ENCODE data around the gene KAT2A. TPM values are rescaled to one million over a fixed set of nuclear protein-coding genes. Genes with fewer than 3 reads are reported as not detected.

The KAT2A gene
- total RNA-seq, 1 donor from 2014 or later, result 86.2 TPM

DNA sequence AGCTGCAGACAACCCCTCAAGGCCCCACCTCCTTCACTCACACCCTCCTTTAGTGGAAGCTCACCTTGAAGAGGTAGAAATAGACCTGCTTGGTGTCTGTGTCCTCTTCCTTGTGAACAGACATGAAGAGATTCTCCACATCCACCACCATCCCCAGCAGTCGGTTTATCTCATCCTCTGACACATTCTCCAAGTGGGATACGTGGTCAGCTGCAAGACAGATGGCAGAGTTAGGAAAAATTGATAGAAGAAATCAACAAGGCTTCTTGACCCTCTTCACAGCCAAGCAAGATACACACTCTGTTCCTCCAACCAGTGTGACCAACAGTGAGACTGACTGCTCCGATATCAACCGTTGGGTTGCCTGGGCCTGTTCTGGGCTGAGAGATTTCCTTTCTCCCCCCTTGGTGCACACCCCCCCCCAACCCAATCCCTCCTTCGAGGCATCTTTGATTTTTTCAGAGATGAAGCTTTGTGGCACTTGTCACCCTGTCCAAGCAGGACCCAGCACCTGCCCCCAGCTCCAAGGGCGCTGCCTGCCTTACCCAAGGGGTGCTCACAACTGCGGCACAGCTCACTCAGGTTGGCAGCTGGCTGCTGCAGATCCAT, 902 bp downstream of the KAT2A start:
- no peak for DNase-seq (ENCODE audit: low spot score in 2 of 2, unreplicated experiment in 2 of 2)
- H3K9me3 Mint-ChIP-seq, result no peaks in the 10 kb centered on the region
- TF ChIP-seq, protein P1, sequence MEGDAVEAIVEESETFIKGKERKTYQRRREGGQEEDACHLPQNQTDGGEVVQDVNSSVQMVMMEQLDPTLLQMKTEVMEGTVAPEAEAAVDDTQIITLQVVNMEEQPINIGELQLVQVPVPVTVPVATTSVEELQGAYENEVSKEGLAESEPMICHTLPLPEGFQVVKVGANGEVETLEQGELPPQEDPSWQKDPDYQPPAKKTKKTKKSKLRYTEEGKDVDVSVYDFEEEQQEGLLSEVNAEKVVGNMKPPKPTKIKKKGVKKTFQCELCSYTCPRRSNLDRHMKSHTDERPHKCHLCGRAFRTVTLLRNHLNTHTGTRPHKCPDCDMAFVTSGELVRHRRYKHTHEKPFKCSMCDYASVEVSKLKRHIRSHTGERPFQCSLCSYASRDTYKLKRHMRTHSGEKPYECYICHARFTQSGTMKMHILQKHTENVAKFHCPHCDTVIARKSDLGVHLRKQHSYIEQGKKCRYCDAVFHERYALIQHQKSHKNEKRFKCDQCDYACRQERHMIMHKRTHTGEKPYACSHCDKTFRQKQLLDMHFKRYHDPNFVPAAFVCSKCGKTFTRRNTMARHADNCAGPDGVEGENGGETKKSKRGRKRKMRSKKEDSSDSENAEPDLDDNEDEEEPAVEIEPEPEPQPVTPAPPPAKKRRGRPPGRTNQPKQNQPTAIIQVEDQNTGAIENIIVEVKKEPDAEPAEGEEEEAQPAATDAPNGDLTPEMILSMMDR (IDR thresholded peaks at IDR 0.05; ENCODE audit: unreplicated experiment), result no peak
- peaks cover 17% of the 10 kb centered on the region for H3K36me3 Mint-ChIP-seq
- no peaks in the 10 kb centered on the region for H3K27me3 Mint-ChIP-seq (ENCODE audit: low read depth)
- peaks cover 19% of the 10 kb centered on the region for H3K4me1 Mint-ChIP-seq
- peak overlapping the region; percentile 63 for H3K4me3 Mint-ChIP-seq
- peak overlapping the region; percentile 25 for H3K27ac Mint-ChIP-seq

- Mint-ChIP-seq H3K9me3 (no peaks in the 10 kb centered on the region), H3K4me1 (peaks cover 19% of the 10 kb centered on the region), H3K4me3 (peak overlapping the region; percentile 38), H3K36me3 (peaks cover 13% of the 10 kb centered on the region), H3K27me3 (ENCODE audit: low read depth) (no peaks in the 10 kb centered on the region), H3K27ac (no peak overlapping the region)
- DNase-seq (ENCODE audit: low spot score in 2 of 2, unreplicated experiment in 2 of 2), result no peak
- TF ChIP-seq, protein P1 (IDR thresholded peaks at IDR 0.05; ENCODE audit: unreplicated experiment), result no peak
Measured at GRCh38 chr17:42119301-42119700, 1.9 kb downstream of the KAT2A start.

DNA sequence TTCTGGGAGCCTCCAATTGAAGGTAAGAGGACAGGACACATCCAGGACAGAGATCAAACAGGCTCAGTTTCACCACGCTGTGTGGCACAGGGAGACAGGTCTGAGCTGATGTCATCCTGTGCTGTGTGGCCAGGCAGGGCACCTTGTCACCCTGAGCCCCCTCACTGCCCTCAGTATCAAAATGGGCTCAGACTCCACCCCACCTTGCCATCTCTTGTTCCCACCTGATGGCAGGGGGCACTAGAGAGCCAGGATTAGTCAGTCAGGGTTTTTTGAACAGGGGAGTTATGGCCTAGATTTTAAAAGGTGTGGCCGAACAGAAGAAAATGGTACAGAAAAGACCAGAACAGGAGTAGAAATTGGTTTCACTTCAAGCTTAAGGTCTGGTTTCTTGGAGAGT, 2.6 kb downstream of the KAT2A start:
- peaks cover 19% of the 10 kb centered on the region for H3K4me1 Mint-ChIP-seq
- H3K36me3 Mint-ChIP-seq, result peaks cover 14% of the 10 kb centered on the region
- H3K27me3 Mint-ChIP-seq (ENCODE audit: low read depth), result no peaks in the 10 kb centered on the region
- no peak for DNase-seq (ENCODE audit: low spot score in 2 of 2, unreplicated experiment in 2 of 2)
- TF ChIP-seq, protein P1 (IDR thresholded peaks at IDR 0.05; ENCODE audit: unreplicated experiment), result no peak
- H3K9me3 Mint-ChIP-seq, result no peaks in the 10 kb centered on the region
- H3K27ac Mint-ChIP-seq, result no peak overlapping the region
- peak overlapping the region; percentile 7 for H3K4me3 Mint-ChIP-seq

DNA sequence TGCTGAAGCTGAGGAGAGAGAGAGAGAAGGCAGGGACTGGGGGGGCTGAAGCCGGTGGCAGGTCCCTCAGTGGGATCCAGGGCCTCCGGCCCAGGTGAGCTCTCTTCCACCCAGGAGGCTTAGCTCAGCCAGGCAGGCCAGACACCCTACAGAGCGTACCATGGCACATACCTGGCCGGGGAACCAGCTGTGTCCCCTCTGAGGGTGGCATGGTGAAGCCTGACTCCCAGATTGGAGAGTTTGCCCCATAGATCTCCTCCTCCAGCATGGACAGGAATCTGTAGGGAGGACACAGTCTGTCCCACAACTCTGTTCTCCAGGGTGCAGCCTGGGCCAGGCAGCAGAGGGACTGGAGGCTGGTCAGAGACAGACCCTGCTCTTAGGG, 3.0 kb downstream of the KAT2A start:
- no peak overlapping the region for H3K4me3 Mint-ChIP-seq
- peaks cover 15% of the 10 kb centered on the region for H3K36me3 Mint-ChIP-seq
- H3K27me3 Mint-ChIP-seq (ENCODE audit: low read depth), result no peaks in the 10 kb centered on the region
- H3K4me1 Mint-ChIP-seq, result peaks cover 19% of the 10 kb centered on the region
- no peak overlapping the region for H3K27ac Mint-ChIP-seq
- TF ChIP-seq, protein P1 (IDR thresholded peaks at IDR 0.05; ENCODE audit: unreplicated experiment), result no peak
- no peaks in the 10 kb centered on the region for H3K9me3 Mint-ChIP-seq
- no peak for DNase-seq (ENCODE audit: low spot score in 2 of 2, unreplicated experiment in 2 of 2)

DNA sequence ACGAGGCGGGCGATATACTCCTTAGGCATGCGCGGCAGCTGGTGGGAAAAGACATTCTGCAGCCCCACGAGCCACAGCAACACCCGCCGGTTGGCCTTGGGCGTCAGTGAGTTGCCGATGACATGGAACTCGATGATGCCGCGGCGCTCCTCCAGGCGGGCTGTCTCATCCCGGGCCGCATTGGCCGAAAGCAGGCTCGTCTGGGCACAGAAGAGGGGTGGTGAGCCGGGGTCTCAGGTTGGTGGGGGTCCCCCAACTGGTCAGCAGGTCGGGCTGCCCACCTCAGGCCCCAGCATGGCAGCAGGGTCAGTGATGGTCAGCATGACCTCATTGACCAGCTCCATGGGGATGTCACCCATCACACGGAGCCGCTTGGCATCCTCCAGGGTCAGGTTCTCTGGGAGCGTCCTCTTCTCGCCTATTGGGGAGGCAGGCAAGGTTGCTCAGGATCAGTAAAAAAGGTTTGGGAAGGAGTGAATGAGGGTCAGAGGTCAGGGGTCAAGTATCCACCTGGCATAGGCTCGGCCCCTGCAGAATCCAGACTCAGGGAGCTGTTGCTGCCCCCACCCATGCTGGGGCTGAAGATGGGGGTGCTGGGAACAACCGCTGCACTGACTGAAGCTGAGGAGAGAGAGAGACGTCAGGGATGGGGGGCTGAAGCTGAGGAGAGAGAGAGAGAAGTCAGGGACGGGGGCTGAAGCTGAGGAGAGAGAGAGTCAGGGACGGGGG, 3.6 kb downstream of the KAT2A start:
- no peak overlapping the region for H3K4me3 Mint-ChIP-seq
- H3K27me3 Mint-ChIP-seq (ENCODE audit: low read depth), result no peaks in the 10 kb centered on the region
- H3K4me1 Mint-ChIP-seq, result peaks cover 21% of the 10 kb centered on the region
- DNase-seq (ENCODE audit: low spot score in 2 of 2, unreplicated experiment in 2 of 2), result no peak
- H3K27ac Mint-ChIP-seq, result no peak overlapping the region
- peaks cover 15% of the 10 kb centered on the region for H3K36me3 Mint-ChIP-seq
- TF ChIP-seq, protein P1 (IDR thresholded peaks at IDR 0.05; ENCODE audit: unreplicated experiment), result no peak
- no peaks in the 10 kb centered on the region for H3K9me3 Mint-ChIP-seq
